Pancreas (tissue), 10 donors: ENCODE data around the gene CFAP299. TPM values are rescaled to one million over a fixed set of nuclear protein-coding genes. Genes with fewer than 3 reads are reported as not detected.

Source experiments
- ATAC-seq, 4 donors: fragments of 200-7000 bp; cut with Tn5 transposase; one replicate each; pipeline versions ENCODE4 v1.8.0 to v1.9.1; 2020; ENCODE audit warnings: mild to moderate bottlenecking in 4 of 4, moderate library complexity in 4 of 4
- DNase-seq, 6 donors: peaks; one replicate each; pipeline ENCODE4 v3.0.0-alpha.2; 2020
- FAIRE-seq: peaks from 2 replicates; lab custom pipeline; 2012; peaks lifted over from hg19 to GRCh38; lab: Jason Lieb, UNC
- H3K27ac ChIP-seq, 4 donors: fragments of 200-600 bp; sonication (generic); 1 replicate in 3 of 4; 2 replicates in 1 of 4; pipeline versions ENCODE4 v1.5.0 to v1.8.0; 2020
- H3K27me3 ChIP-seq, 4 donors: fragments of 200-600 bp; one replicate each; pipeline ENCODE4 v1.8.0; 2021
- H3K36me3 ChIP-seq, 3 donors: fragments of 200-600 bp; sonication (generic) in 1 of 3; one replicate each; pipeline versions ENCODE4 v1.5.0 to v1.8.0; 2020 to 2021
- H3K4me1 ChIP-seq, 3 donors: fragments of 200-600 bp; one replicate each; pipeline ENCODE4 v1.8.0; 2021
- H3K4me3 ChIP-seq, 4 donors: fragments of 200-600 bp; sonication (generic) in 2 of 4; one replicate each; pipeline versions ENCODE4 v1.5.0 to v1.8.0; 2020 to 2021
- H3K9me3 ChIP-seq, 4 donors: fragments of 200-600 bp; one replicate each; pipeline ENCODE4 v1.8.0; 2021
- WGBS, 2 donors: extraction: QIAGEN DNeasy Blood & Tissue Kit; methylation state at CpG; one replicate each; pipeline ENCODE4 v1.1.7; 2013; 5-methylcytosine and 5-hydroxymethylcytosine counted together
- intact Hi-C, 3 donors: fragments of 100-400 bp; cut with DNase I; formaldehyde crosslinking; loops; one replicate each; pipeline versions ENCODE4 v1.11.1 to v1.14.2; 2022
- polyA plus RNA-seq, 2 donors: library from polyadenylated mRNA; stranded (reverse); fragments of 200-250 nt; gene quantifications; one replicate each; pipeline ENCODE4 v1.2.3, GENCODE V29; 2013
- total RNA-seq, 6 donors: library from RNA; stranded (reverse); fragmentation: NEBNext Ultra II Directional in 4 of 6; extraction: Animal tissue kit (Norgen Biotek cat#: 25700) in 4 of 6; gene quantifications; one replicate each; pipeline versions ENCODE4 v1.2.1 to v1.2.4, GENCODE V29; 2021 to 2023
- TF ChIP-seq, protein P1 (sequence below), 4 donors: fragments of 200-600 bp; sonication (generic) in 3 of 4; IDR thresholded peaks; one replicate each; pipeline versions ENCODE4 v1.5.0 to v1.8.0; 2021; ENCODE audit warnings: antibody characterized with exemption in 4 of 4
- donor health status: healthy with polysubstance abuse.
- donor health status: DM: no; HTN: no; CAD: no; lungs with moderate emphysema.
- donor health status: DM: no; HTN: no; CAD: no.
- donor health status: control.
- donor health status: control.
- donor health status: Bipolar disorder and iron deficiency.
- donor health status: DM: yes; HTN: yes; CAD: no.
- donor health status: DM: no; HTN: no; CAD: no.
- donor health status: DM: no; HTN: no; CAD: no.
- donor health status: DM: yes; HTN: yes; CAD: no.

Gene CFAP299
- total and polyA plus RNA-seq, 8 donors: 0.14 TPM; not detected in 7

DNA sequence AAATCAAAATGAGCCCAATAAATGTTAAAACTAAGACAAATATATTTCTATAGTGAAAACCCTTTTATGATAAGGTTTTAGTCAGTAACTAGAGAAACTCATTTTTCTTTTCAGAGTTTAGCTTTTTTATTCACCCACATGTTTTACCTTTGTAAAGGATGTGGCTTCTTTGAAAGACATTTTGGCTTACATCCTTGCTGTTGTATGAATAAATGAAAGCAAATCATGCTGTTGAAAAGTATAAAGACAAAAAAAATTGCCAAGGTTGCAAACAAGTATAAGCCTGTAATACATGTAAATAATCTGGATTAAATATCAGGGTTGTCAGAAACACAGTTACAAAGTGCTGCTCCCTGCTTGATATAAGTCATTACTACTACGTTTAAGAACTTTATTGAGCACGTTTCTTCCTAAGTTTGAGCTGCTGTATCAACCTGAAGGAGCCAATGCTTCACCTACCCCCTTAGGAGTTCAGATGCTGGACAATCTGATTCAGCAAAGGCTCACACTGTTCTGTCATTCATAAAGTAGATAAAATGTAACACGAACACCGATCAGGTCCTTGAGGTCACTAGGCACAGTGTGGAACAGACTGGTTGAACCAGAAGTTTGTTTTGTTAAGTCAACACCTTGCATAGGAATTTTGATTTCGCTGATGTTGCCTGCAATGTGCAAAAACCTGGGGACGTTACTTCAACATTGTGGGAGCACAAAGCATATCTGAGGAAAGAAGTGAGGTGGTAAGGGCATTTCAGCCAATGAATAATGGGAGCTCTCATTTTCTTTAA lies 373.7 kb downstream of the CFAP299 start:
- H3K27ac ChIP-seq: no peak overlapping the region
- no peaks in the 10 kb centered on the region for H3K36me3 ChIP-seq
- intact Hi-C loops: no loop called here
- no peaks in the 10 kb centered on the region for H3K9me3 ChIP-seq
- TF ChIP-seq, protein P1, sequence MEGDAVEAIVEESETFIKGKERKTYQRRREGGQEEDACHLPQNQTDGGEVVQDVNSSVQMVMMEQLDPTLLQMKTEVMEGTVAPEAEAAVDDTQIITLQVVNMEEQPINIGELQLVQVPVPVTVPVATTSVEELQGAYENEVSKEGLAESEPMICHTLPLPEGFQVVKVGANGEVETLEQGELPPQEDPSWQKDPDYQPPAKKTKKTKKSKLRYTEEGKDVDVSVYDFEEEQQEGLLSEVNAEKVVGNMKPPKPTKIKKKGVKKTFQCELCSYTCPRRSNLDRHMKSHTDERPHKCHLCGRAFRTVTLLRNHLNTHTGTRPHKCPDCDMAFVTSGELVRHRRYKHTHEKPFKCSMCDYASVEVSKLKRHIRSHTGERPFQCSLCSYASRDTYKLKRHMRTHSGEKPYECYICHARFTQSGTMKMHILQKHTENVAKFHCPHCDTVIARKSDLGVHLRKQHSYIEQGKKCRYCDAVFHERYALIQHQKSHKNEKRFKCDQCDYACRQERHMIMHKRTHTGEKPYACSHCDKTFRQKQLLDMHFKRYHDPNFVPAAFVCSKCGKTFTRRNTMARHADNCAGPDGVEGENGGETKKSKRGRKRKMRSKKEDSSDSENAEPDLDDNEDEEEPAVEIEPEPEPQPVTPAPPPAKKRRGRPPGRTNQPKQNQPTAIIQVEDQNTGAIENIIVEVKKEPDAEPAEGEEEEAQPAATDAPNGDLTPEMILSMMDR (IDR thresholded peaks at IDR 0.05): no peak
- H3K27me3 ChIP-seq: peaks cover 0 to 5% (median 2%) of the 10 kb centered on the region in 4 donors
- DNase-seq: no peak
- H3K4me3 ChIP-seq: no peak overlapping the region
- no peaks in the 10 kb centered on the region for H3K4me1 ChIP-seq
- no peak for FAIRE-seq
- no peak for ATAC-seq
- 17% methylated on average over 6 of the region's 6 CpGs for WGBS, 2 donors

- 47 to 66% methylated on average over 5 of the region's 5 CpGs for WGBS, 2 donors
- FAIRE-seq: no peak
Observed at GRCh38 chr4:80710748-80711451, 375.4 kb downstream of the CFAP299 start.

DNA sequence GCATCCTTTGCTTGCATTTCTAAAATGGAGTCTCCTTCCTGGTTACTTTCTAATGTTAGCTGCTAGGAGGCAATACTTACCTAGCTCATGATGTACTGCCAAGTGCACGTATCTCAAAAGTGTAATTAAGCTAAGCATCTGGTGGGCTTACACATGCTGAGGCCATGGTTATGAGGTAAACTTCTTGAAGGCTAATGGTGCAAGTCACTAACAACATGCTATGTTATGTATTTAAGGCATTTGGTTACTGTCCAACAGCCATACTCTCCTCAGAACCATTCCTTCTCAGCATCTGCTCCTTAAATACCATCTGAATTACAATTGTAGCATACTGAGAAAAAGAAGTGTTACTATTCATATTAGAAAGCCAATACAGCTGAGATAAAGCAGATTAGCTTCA lies 376.4 kb downstream of the CFAP299 start:
- TF ChIP-seq, protein P1 (IDR thresholded peaks at IDR 0.05): no peak
- Histone ChIP-seq H3K36me3 (no peaks in the 10 kb centered on the region), H3K27me3 (peaks cover 0 to 4% (median 0%) of the 10 kb centered on the region in 4 donors), H3K4me1 (no peaks in the 10 kb centered on the region), H3K27ac (no peak overlapping the region), H3K4me3 (no peak overlapping the region), H3K9me3 (no peaks in the 10 kb centered on the region)
- no peak for ATAC-seq
- WGBS, 2 donors: 74 to 92% methylated on average over 1 of the region's 1 CpG
- FAIRE-seq: no peak
- no peak for DNase-seq
- intact Hi-C loops: no loop called here

More at GRCh38 chr4:80710748-80711451, 375.4 kb downstream of the CFAP299 start:
- H3K4me3 ChIP-seq: no peak overlapping the region
- TF ChIP-seq, protein P1 (IDR thresholded peaks at IDR 0.05): no peak
- peaks cover 0 to 4% (median 0%) of the 10 kb centered on the region in 4 donors for H3K27me3 ChIP-seq
- no peak for ATAC-seq
- H3K36me3 ChIP-seq: no peaks in the 10 kb centered on the region
- DNase-seq: no peak
- H3K9me3 ChIP-seq: no peaks in the 10 kb centered on the region
- no peak overlapping the region for H3K27ac ChIP-seq
- no peaks in the 10 kb centered on the region for H3K4me1 ChIP-seq
- intact Hi-C loops: no loop called here

GRCh38 chr4:80713409-80713808 lies 377.9 kb downstream of the CFAP299 start:
- no peak for ATAC-seq
- H3K4me3 ChIP-seq: no peak overlapping the region

More at GRCh38 chr4:80713409-80713808, 377.9 kb downstream of the CFAP299 start:
- H3K36me3 ChIP-seq: no peaks in the 10 kb centered on the region
- intact Hi-C loops: no loop called here
- no peaks in the 10 kb centered on the region for H3K4me1 ChIP-seq
- no peak for FAIRE-seq
- H3K27ac ChIP-seq: no peak overlapping the region
- no peaks in the 10 kb centered on the region for H3K9me3 ChIP-seq
- WGBS, 2 donors: 29 to 38% methylated on average over 1 of the region's 1 CpG
- peaks cover 0 to 4% (median 0%) of the 10 kb centered on the region in 4 donors for H3K27me3 ChIP-seq
- no peak for DNase-seq
- TF ChIP-seq, protein P1 (IDR thresholded peaks at IDR 0.05): no peak
